HG03439 (cell line): ENCODE data around the gene PBX1.

ENCODE experiments used
- ATAC-seq: cut with Tn5 transposase; IDR thresholded peaks from one replicate; pipeline ENCODE4 v1.9.1; 2021; ENCODE audit warnings: mild to moderate bottlenecking, moderate library complexity; ENCODE audit not compliant: unreplicated experiment

PBX1 gene

DNA sequence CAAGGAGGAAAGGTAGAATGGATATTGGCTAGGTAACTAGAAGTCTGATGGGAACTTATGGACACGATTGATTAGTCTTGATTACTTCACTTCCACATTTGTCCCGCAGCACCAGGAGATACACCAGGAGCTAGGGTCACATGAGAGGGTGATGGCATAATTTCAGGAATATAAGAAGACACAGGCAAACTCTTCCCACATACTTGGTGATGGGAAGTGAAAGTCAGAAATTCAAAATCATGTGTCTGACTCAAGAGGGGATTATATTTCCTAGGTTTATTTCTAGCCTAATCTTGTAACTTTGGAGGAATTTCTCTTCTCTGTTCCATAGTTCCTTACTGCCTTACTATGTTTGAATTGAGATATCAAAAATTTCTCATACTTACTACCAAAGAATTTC is 185.0 kb downstream of the PBX1 start:
- no peak for ATAC-seq

DNA sequence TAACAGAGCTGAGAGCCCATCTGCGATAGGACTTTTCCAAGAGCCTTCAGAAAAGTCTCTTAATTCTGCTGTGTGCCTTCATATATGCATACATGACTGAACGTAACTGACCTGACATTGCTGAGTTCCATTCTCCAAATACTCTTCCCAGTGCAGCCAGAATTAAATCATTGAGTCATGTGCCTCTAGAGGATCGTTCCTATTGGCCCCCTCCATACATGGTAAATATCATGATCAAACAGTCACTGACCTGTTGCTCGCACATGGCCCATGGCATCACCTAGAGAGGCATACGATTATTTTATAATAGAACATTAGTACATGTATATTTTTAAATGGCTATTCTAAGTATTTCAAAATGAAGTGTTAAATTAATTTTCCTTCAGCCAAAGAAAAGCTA is 186.8 kb downstream of the PBX1 start:
- no peak for ATAC-seq

DNA sequence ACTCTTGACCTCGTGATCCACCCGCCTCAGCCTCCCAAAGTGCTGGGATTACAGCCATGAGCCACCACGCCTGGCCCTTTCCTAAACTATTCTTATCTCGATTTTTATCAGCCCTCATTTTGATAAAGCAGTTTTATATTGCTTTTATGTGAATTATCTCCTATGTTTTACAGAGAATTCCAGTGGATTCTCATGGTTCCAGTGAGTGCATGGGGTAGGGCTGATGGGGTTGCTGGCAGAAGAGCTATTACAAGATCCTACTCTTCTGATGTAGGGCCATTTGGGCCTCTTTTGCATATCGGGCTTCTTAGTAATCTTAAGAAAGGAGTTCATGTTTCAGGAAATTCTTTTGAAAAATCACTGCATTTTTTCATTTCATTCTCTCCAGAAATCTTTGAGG is 187.6 kb downstream of the PBX1 start:
- no peak for ATAC-seq

DNA sequence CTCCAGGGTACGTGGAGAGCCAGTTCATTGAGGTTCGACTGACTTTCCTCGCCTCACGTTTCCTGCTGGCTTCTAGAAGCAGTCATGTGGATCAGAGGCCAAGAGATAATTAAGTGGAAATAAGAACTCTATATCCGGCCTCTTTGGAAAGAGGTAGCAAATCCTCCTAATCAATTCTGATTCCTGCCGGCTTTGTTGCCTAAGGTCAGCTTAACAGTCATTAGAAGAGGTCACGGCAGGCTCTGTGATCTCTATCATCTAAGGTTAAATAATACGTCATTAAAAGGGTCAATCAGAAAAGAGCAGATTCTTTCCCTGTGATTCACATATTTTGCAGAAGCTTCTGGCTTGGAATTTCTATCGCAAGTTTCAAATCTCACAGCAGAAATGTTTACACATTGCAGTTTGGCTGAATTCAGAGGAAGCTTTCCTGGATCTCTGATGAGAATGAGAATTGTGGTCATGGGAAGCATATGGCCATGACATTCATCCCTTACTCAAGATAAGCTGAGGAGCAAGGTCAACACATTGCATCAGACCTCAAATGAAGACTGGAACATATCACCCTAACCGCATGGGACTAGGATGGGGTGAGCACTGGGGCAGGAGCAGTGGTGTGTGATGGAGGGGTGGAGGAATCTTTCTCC is 189.4 kb downstream of the PBX1 start:
- ATAC-seq = no peak

DNA sequence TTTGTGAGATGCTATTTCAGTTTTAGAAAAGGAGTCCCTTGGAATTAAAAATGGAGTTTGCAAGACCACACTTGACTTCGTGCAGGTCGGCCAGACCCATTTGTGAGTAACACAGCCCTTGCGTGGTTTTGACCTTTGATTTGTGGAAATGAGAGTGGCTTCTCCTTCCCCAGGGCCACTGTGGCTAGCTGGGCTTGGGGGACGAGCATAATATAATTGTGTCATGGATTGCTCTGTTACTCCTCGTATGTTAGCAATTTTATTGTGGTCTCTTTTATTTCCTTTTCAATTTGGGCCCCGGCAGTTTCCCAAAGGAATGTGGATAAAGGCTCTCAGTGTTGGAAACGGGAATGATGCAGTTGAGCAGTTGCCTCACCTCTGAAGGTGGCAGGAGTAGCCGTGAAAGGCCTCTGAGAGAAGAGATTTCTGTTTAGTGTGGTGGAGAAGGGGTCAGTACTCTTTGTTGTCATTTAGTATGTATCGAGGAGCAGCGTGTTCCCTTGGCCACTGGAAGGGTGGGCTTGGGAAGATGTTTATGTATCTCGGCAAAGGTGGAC is 194.6 kb downstream of the PBX1 start:
- no peak for ATAC-seq

DNA sequence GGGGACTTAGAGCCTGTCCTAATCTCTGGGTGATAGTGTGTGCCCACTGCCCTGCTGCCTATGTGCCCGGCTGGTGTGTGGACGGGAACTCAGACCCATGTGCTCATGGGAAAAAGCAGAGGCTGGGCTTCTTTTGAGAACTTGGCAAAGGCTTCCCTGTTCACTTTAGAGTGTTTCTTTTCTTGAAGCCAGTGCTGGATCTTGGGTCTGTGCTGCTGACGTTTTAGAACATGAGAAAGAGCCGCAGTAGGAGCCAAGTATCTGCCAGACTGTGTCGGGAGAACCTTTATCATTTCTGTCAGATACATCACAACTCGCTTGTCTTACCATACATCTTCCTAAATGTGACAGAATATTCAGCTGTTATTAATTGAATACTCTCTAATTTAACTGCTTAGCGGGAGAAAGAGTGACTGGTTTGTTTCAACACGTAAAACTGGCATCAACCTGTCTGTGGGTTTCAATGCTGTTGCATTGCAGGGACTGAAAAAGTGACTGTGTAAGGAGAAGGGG is 195.2 kb downstream of the PBX1 start:
- no peak for ATAC-seq

DNA sequence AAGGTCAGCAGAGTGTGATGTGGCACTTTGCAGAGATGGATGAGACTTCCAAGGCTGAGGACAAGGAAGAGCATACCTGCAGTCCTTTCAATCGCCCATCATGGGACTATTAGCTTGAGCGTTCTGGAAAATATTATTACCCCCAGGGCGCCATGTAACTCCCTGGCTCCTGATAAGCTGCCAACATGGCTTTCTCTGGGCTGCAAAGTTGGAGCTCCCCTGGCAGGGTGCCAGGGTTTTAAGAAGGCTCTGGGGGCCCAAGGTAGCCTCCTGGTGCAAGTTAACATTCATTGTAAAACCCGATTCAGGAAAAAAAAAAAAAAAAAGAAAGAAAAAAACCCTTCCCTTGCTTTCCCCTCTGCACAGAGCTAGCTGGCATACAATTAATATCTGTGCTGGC is 196.7 kb downstream of the PBX1 start:
- ATAC-seq = no peak

DNA sequence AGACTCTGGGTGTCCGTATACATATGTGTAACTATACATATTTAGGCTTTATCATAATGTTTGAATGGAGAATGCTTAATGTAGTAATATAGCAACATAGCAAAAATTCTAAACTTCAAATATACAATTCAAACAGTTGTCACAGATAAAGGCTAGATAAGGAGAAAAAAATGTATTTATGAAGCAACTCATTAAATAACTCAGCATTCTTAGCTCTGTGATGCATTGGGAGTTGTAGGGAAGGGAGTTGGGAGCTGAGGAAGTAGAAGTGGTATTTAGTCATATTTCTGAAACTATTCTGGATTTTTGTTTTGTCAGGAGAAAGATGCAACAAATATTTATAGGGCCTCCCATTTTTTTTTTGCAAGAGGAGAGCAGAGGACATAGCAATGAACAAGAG is 197.8 kb downstream of the PBX1 start:
- no peak for ATAC-seq

DNA sequence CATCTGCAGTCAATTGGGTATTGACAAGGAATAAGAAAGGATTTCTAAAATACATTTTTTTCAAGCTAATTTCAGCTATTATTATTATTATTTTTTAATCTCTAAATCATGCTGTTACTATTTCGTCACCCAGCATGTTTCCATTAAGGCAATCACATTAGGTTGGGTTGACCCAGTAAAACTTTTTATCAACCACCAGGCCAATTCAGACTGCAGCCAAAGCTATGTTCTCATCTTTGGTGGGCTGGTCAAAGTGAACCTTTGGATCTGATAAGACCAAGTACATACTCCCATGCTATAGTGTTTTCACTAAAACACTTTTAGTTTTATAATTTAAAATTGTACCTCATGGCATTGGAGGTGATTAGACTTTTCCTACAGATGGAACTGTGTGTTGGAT is 198.6 kb downstream of the PBX1 start:
- no peak for ATAC-seq

DNA sequence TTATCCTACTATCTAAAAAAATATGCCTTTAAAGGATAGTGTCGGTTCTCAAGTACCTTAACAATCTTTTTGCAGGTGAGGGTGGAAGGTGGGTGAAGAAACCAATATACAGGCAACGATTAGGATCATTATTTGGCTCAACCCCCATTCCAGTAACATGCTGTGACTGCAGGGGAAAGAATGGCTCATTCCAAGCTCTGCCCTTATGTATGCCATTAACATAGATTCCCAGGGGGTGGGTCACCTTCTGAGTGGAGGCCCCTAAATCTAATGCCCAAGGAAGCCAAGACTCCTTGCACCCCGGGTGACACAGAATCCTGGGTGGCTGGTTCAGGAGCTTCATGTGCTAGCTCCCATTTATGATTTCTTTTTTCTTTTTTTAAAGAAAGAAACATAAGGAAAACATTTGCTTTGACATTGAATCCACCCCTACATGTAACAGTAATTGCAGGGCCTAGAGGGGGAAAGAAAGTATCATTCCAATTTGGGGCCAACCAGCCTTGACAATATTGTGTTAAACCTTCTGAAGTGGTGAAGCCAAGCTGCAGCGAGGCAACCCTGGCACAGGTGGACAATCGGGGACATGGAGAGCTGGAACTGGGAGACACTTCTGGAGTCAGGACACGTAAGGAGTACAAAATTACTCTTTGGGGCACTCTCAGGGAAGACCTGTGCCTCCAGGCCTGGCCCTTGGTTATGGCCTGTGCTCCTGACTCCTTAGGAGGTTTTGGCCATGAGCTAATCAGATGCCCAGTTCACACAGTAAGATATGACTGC is 200.3 kb downstream of the PBX1 start:
- ATAC-seq = no peak

DNA sequence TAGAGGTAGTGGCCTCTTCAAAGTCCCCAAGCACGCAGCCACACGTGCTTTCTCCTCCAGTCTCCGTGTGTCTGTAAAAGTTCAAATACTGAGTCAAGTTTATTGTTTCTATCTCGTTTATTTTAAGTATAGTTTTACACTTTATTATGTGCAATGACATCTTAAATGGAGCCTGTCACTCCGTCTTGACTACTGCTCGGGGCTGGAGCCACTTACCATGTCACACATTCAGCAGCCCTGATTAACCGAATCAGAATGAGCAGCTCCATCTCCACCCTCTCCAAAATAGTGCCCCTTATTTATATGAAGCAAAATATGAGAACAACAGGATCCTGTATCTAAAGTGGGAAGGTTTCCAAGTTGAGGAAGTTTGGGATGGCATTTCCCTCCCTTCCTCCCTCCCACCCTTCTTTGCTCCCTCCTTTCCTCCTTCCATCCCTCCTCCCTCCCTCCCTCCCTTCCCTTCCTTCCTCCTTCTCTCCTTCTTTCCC is 201.0 kb downstream of the PBX1 start:
- ATAC-seq = no peak

DNA sequence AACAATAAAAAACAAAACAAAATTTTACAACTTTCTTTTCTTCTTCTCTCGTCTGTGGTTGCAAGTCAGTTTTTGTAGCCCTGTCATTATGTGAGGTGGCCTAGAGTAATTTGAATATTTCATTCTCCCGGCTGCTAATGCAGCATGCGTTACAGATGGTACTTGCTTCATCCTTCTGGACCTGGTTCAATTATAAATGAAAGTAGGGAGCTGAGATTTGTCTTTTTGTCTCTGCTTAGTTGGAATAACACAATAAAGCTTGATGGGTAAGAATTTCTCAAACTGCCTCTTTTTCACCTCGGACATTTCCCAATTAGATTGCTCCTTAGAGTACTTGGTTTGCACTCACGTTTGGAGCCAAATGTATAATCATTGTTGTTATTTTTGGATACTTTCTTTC is 201.6 kb downstream of the PBX1 start:
- ATAC-seq = no peak

DNA sequence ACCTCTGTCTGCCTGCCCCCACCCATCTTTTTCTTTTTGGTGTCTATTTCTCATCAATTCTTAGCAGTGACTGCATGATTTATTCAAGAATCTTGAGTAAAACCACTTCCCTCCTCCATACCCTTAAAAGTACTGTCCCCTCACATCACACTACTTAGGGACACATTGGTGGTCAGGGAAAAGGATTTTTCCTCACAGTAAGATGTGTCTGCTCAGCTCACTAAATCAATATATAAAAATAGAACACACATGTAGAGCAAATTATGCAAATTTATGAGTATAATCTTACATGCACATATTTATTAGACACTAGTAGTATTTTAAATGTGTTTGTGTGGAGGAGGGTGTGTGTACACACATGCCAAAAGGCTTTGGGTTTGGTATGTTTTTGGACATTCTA is 202.0 kb downstream of the PBX1 start:
- ATAC-seq = no peak

DNA sequence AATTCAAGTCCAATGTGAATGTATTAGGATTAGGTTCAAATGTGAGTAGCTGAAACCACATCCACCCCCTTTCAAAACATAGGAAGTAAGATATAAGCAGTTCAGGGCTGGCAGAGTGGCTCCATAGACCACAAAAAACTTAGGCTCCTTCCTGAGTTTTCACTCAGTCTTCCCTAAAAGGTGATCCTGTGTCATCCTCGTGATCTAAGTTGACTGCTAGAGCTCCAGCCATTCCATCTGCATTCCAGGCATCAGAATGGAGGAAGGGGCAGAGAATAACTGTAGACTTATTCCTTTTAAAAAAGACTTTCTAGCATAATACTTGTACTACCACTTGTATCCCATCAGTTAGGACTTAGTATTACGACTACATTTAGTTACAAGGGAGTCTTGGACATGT is 204.1 kb downstream of the PBX1 start:
- ATAC-seq = no peak

DNA sequence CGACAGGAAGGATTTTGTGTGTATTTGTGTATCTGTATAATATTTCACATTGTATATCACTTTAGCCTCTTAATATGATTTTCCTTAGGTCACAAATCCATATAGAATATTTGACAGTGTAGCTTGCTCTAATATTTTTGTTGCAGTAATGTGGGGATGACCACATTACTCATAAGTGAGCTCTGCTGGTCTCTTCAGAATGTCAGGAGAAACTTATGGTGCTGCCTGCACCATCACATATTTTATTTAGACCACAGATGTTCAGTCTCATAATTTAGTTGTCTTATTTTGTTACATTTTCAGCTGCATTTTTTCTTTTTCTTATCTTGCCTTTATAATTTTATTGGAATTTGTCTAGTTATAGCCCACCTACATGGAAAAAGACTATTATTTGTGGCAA is 205.3 kb downstream of the PBX1 start:
- ATAC-seq = no peak

DNA sequence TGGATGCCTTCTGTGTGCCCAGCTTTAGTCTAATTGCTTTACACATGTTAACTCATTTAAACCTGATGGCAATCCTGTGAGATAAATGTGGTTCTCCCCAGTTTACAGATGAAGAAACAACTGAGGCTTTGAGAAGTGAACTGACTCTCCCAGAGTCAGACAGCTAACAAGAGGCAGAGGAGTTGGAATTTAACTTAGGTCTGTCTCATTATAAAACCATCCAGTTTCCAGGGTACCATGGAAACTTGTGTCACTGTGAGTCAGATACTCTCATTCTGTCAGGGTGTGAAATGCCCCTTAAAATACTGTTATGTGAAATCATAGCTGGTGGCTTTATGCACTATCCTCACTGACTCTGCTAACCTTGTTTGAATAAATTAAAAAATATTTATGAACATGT is 206.6 kb downstream of the PBX1 start:
- ATAC-seq = no peak

DNA sequence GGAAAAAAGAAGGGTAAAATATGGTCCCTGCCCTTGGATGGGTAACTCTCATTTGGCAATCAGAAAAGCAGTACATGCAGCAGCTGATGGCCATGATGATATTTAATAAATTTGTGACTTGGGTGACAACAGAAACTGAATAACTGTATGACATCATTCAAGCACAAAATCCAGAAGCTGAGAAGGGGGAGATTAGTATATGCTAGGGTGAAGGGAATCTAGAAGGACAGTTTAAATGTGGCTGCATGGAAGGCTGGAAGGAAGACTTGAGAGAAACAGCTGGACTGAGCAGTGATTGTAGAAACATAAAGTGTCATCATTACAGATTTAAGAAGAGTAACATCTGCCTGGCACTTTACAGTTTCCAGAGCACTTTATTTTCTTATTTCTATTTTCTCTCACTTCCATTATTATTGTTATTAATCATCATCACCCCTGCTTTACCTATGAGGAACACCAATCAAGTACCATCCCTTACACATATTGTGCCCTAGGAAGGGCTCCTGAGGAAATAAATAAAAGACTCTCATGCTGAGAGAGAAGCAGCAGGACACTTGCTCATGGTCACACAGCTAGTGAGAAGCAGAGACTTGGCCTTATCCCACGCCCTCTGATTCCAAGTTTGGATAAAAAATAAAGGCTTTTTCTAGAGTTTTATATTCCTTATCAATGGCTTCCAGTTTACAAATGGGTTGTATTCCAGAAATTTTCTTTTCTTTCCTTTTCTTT is 207.2 kb downstream of the PBX1 start:
- ATAC-seq = no peak

DNA sequence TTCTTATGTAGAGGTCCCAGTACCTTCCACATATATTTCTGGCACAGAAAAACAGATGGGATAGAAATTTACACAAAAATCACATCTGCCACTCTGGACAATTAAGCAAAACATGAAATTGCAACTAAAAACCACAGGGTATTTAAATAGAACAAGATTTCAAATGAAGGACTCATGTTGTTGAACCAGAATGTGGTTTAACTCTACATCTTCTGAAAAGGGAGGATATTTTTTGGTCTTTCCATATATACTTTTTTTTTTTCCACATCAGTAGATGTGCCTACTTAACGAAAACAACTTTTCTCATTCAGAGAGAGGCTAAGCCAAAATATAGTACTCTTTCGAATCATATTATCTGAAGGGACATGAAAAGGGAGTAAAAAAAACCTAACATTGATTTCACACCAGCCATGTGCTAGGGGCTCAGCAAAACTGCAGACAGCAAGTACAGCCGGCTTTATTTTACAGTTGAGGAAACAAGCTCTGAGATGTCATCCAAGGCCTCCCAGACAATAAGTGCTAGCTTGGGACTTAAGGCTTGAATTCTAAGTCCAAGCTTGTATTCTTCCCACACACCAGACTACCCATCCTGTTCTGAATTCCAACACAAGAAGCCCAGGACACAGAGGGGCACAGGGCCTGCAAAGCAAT is 208.9 kb downstream of the PBX1 start:
- no peak for ATAC-seq

DNA sequence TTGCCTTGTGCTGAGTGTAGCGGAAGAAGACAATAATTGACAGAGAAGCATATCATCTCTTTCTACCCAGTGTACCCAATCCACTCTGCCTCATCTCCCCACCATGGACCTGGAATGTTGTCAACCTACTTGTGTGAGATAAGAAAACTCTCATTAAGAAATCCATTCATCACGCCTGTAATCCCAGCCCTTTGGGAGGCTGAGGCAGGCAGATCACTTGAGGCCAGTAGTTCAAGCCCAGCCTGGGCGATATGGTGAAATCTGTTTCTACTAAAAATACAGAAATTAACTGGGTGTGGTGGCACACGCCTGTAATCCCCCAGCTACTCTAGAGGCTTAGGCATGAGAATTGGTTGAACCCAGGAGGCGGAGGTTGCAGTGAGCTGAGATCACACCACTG is 209.6 kb downstream of the PBX1 start:
- no peak for ATAC-seq

DNA sequence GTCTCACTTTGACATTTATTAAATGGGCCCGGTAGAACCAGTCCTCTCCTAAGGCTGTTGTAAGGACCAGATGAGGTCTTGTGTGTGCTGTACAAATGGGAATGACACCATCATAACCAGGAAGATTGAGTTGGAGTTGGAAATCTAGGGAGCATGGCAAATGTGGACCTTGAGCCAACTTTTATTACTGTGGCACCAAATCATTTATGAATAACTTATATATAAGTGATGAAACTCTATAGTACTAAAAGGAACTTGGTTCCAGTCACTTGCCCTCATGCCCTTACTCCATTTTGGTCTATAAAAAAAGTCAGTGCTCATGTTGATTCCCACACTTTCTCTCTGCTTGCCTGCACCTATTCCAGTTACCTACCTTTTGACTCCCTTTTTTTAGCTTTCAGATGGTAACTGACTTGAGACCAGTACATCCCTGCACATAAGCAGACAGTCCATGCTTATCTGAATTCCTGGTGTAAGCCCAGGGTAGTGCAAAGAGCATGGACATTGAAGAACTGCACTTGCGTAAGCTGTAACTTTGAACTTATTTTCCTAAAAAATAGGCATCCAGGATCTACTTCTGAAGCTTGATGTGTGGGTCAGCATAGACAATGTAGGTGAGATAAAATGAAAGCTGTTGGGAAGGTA is 210.6 kb downstream of the PBX1 start:
- no peak for ATAC-seq
